Measurements from ENCODE around the gene PIK3AP1. TPM values are rescaled to one million over a fixed set of nuclear protein-coding genes. Genes with fewer than 3 reads are reported as not detected.

Gene PIK3AP1
- total and polyA plus RNA-seq, 10 of the 15 experiments (the other 5 are each of a cell fraction or from before 2014, with no cell fraction given) = 26.2 to 306 (median 119) TPM

- FAIRE-seq (no peak), DNase-seq (ENCODE audit: low read depth, low spot score) (no peak), ATAC-seq (no peak)
- Histone ChIP-seq H3K27ac (ENCODE audit: control insufficient read depth, insufficient read depth) (no peak overlapping the region), H3K4me2 (ENCODE audit: control insufficient read depth, insufficient read depth) (no peak overlapping the region), H3K4me3 (no peak overlapping the region), H3K27me3 (replicated peaks in 1 of 2; ENCODE audit: control insufficient read depth in 2 of 2, insufficient read depth in 2 of 2, low read length in 1 of 2) (no peaks in the 10 kb centered on the region), H3K9ac (ENCODE audit: control insufficient read depth, insufficient read depth, low read length) (no peak overlapping the region), H4K20me1 (ENCODE audit: control insufficient read depth, insufficient read depth) (no peaks in the 10 kb centered on the region), H3K79me2 (ENCODE audit: control insufficient read depth, insufficient read depth, low read length) (peaks cover 9% of the 10 kb centered on the region), H2AFZ (ENCODE audit: control insufficient read depth, low read depth, low read length) (no peak overlapping the region), H3K9me3 (replicated peaks; ENCODE audit: control insufficient read depth, insufficient read depth, low read length) (no peaks in the 10 kb centered on the region), H3K4me1 (ENCODE audit: control insufficient read depth, insufficient read depth, low read length) (no peaks in the 10 kb centered on the region), H3K36me3 (ENCODE audit: control insufficient read depth in 2 of 2, insufficient read depth in 2 of 2, low read length in 1 of 2) (peaks cover 0 to 33% of the 10 kb centered on the region in 2 experiments)
- CTCF ChIA-PET = interaction anchor here (0.9 to 1.1 kb wide), 2 partner anchors 9 kb away, joined by 3 to 4 read pairs; no protein-coding TSS in a partner anchor
- SMC1A ChIA-PET (ENCODE audit: uncharacterized antibody, unreplicated experiment) = interaction anchor here (0.9 kb wide), 1 partner anchor 185 kb away, joined by 3 read pairs; no protein-coding TSS in a partner anchor
- TF ChIP-seq HDGF (IDR thresholded peaks at IDR 0.05) (no peak), KLF5 (IDR thresholded peaks at IDR 0.05; ENCODE audit: partially characterized antibody) (no peak), EP300 (IDR thresholded peaks at IDR 0.05; ENCODE audit: borderline replicate concordance in 1 of 2, control insufficient read depth in 1 of 2, low read depth in 2 of 2, low read length in 2 of 2) (no peak), TAF1 (IDR thresholded peaks at IDR 0.05; ENCODE audit: borderline replicate concordance, low read depth, low read length) (no peak), ZBED1 (IDR thresholded peaks at IDR 0.05; ENCODE audit: borderline replicate concordance) (no peak), LARP7 (IDR thresholded peaks at IDR 0.05) (no peak), TARDBP (IDR thresholded peaks at IDR 0.05; ENCODE audit: borderline replicate concordance) (no peak), ETV6 (conservative IDR thresholded peaks at IDR 0.05 in 1 of 2, IDR thresholded peaks at IDR 0.05 in 1 of 2; ENCODE audit: borderline replicate concordance in 1 of 2, low read depth in 1 of 2) (no peak), GABPA (IDR thresholded peaks at IDR 0.05; ENCODE audit: low read depth) (no peak)
- WGBS (ENCODE audit: insufficient coverage, insufficient replicate concordance, low lambda C conversion rate, missing lambda C conversion rate) = 100% methylated on average over 3 of the region's 3 CpGs
- in situ Hi-C loops (cut with MboI) (no loop called here), intact Hi-C loops (cut with micrococcal nuclease; ENCODE audit: unreplicated experiment) (no loop called here)
- RAD21 ChIA-PET (ENCODE audit: unreplicated experiment) = no interaction called here
- POLR2A ChIA-PET = no interaction called here
- no TSS peak for BruUV-seq (replicated peaks)
These were observed 159.1 kb downstream of the PIK3AP1 start for GRCh38 chr10:96560966-96561887.

All from GM12878 (cell line).